OCI-LY7 (cell line): Measurements from ENCODE around the gene COL16A1. TPM values are rescaled to one million over a fixed set of nuclear protein-coding genes. Genes with fewer than 3 reads are reported as not detected.

ENCODE experiments used
- BruUV-seq: library from RNA; stranded (reverse); fragments of 400-500 nt; replicated peaks from 2 replicates; lab custom pipeline; 2021; lab: Mats Ljungman, UMichigan
- CTCF ChIA-PET: fragments of 300-600 bp; sonication (Branson Sonifier 250); formaldehyde crosslinking; loops from one replicate; lab custom pipeline; 2022; ENCODE audit warnings: antibody characterized with exemption; ENCODE audit not compliant: unreplicated experiment; lab: Charles Lee
- POLR2A ChIA-PET: fragments of 300-600 bp; sonication (Branson Sonifier 250); formaldehyde crosslinking; loops from one replicate; lab custom pipeline; 2022; ENCODE audit warnings: antibody characterized with exemption; lab: Charles Lee
- DNase-seq: peaks from one replicate; pipeline ENCODE4 v3.0.0-alpha.2; 2015; ENCODE audit warnings: low spot score
- H2AFZ ChIP-seq: fragments of 200-600 bp; sonication (generic), shearing (Covaris generic); 2 replicates; pipeline ENCODE4 v1.6.1; 2014; ENCODE audit warnings: mild to moderate bottlenecking, antibody characterized with exemption, low read length, moderate library complexity
- H3K27ac ChIP-seq: fragments of 200-600 bp; sonication (generic); 2 replicates; pipeline ENCODE4 v1.5.1; 2014; ENCODE audit warnings: mixed run types, low read depth, mild to moderate bottlenecking, moderate library complexity, low read length, inconsistent platforms; ENCODE audit not compliant: poor library complexity, severe bottlenecking
- H3K36me3 ChIP-seq: fragments of 200-600 bp; sonication (generic); 2 replicates; pipeline ENCODE4 v1.6.1; 2014; ENCODE audit warnings: mild to moderate bottlenecking, antibody characterized with exemption, low read length, moderate library complexity, mixed read lengths; ENCODE audit not compliant: insufficient read depth
- H3K4me1 ChIP-seq: fragments of 200-600 bp; sonication (generic); 2 replicates; pipeline ENCODE4 v1.5.1; 2014; ENCODE audit warnings: mild to moderate bottlenecking, low read length; ENCODE audit not compliant: insufficient read depth, poor library complexity, severe bottlenecking
- H3K4me2 ChIP-seq: fragments of 200-600 bp; sonication (generic); 2 replicates; pipeline ENCODE4 v1.6.1; 2014; ENCODE audit warnings: mild to moderate bottlenecking, low read length
- H3K4me3 ChIP-seq: fragments of 200-600 bp; sonication (generic); 2 replicates; pipeline ENCODE4 v1.5.1; 2014; ENCODE audit warnings: mild to moderate bottlenecking, low read depth, low read length; ENCODE audit not compliant: poor library complexity, severe bottlenecking
- H3K79me2 ChIP-seq: fragments of 200-600 bp; sonication (generic); 2 replicates; pipeline ENCODE4 v1.6.1; 2016; ENCODE audit warnings: low read depth, mild to moderate bottlenecking, low read length, moderate library complexity, mixed read lengths; ENCODE audit not compliant: insufficient read depth
- H3K9me2 ChIP-seq: fragments of 200-600 bp; sonication (generic); 2 replicates; pipeline ENCODE4 v1.6.1; 2016; ENCODE audit warnings: mild to moderate bottlenecking, low read length, mixed read lengths; ENCODE audit not compliant: insufficient read depth
- H3K9me3 ChIP-seq: fragments of 200-600 bp; sonication (generic); 2 replicates; pipeline ENCODE4 v1.6.1; 2014; ENCODE audit warnings: mild to moderate bottlenecking, mixed run types, low read length, mixed read lengths
- H4K20me1 ChIP-seq: fragments of 200-600 bp; sonication (generic); 2 replicates; pipeline ENCODE4 v1.6.1; 2014; ENCODE audit warnings: mild to moderate bottlenecking, antibody characterized with exemption, low read length, moderate library complexity, mixed read lengths; ENCODE audit not compliant: insufficient read depth
- EZH2phosphoT487 ChIP-seq: fragments of 200-600 bp; sonication (generic); IDR thresholded peaks from 2 replicates; pipeline ENCODE4 v1.6.1; 2018; ENCODE audit warnings: low read depth, borderline replicate concordance, mild to moderate bottlenecking, mixed run types, antibody characterized with exemption, low read length, moderate library complexity, mixed read lengths
- intact Hi-C: fragments of 100-400 bp; cut with micrococcal nuclease; formaldehyde crosslinking; loops from one replicate; pipeline ENCODE4 v1.10.0; 2022; ENCODE audit not compliant: unreplicated experiment
- total RNA-seq, 2 experiments: library from RNA; depleted of rRNA in 1 of 2; stranded (reverse); fragments of >200 nt in 1 of 2; shearing (Covaris generic) in 1 of 2; gene quantifications; 2 replicates each; pipeline ENCODE4 v1.2.3, GENCODE V29; 2014 to 2022
- TF ChIP-seq, protein P1 (sequence below): fragments of 200-600 bp; sonication (generic); conservative IDR thresholded peaks from 2 replicates; pipeline ENCODE4 v1.5.1; 2014; ENCODE audit warnings: mild to moderate bottlenecking, antibody characterized with exemption, low read length, moderate library complexity, mixed read lengths

COL16A1 gene
- total RNA-seq, 2 experiments from 2014 or later = not detected

DNA sequence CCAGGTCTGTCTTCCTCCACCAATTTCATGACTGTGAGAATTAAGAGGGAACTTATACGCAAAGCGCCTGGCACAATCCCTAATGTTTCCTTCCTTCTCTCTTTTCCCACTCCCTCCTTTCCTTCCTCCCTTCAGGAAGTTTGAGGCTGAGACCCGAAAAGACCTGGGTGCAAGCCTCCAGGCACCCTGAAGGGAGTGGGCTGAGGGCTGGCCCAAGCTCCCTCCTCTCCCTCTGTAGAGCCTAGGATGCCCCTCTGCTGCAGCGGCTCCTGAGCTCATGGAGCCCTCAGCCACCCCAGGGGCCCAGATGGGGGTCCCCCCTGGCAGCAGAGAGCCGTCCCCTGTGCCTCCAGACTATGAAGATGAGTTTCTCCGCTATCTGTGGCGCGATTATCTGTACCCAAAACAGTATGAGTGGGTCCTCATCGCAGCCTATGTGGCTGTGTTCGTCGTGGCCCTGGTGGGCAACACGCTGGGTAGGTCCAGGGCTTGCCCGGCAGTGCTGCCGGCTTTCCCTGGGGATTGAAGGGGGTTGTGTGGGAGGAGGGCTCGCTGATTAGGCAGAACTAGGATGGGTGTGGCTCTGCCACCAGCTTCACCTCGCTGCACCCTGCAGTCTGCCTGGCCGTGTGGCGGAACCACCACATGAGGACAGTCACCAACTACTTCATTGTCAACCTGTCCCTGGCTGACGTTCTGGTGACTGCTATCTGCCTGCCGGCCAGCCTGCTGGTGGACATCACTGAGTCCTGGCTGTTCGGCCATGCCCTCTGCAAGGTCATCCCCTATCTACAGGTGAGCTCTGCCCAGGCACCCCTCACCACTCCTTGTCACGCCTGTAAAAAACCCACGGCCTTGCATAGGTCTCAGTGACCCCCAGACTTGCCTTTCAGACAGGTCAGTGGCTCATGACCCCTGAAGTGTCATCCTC, 84.6 kb downstream of the COL16A1 start:
- CTCF ChIA-PET = interaction anchor here (1.0 kb wide), 1 partner anchor 13 kb away, joined by 3 read pairs; no protein-coding TSS in a partner anchor
- Histone ChIP-seq H3K79me2 (no peaks in the 10 kb centered on the region), H3K9me2 (no peaks in the 10 kb centered on the region), H3K36me3 (no peaks in the 10 kb centered on the region), H3K4me3 (no peak overlapping the region), H3K9me3 (no peaks in the 10 kb centered on the region), H2AFZ (no peak overlapping the region), H3K4me1 (no peaks in the 10 kb centered on the region), H3K27ac (no peak overlapping the region), H4K20me1 (no peaks in the 10 kb centered on the region), H3K4me2 (no peak overlapping the region)
- TF ChIP-seq, protein P1, sequence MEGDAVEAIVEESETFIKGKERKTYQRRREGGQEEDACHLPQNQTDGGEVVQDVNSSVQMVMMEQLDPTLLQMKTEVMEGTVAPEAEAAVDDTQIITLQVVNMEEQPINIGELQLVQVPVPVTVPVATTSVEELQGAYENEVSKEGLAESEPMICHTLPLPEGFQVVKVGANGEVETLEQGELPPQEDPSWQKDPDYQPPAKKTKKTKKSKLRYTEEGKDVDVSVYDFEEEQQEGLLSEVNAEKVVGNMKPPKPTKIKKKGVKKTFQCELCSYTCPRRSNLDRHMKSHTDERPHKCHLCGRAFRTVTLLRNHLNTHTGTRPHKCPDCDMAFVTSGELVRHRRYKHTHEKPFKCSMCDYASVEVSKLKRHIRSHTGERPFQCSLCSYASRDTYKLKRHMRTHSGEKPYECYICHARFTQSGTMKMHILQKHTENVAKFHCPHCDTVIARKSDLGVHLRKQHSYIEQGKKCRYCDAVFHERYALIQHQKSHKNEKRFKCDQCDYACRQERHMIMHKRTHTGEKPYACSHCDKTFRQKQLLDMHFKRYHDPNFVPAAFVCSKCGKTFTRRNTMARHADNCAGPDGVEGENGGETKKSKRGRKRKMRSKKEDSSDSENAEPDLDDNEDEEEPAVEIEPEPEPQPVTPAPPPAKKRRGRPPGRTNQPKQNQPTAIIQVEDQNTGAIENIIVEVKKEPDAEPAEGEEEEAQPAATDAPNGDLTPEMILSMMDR = no peak
- no peak for TF ChIP-seq EZH2phosphoT487
- POLR2A ChIA-PET = no interaction called here
- intact Hi-C loops = no loop called here
- no peak for DNase-seq
- BruUV-seq = no TSS peak

DNA sequence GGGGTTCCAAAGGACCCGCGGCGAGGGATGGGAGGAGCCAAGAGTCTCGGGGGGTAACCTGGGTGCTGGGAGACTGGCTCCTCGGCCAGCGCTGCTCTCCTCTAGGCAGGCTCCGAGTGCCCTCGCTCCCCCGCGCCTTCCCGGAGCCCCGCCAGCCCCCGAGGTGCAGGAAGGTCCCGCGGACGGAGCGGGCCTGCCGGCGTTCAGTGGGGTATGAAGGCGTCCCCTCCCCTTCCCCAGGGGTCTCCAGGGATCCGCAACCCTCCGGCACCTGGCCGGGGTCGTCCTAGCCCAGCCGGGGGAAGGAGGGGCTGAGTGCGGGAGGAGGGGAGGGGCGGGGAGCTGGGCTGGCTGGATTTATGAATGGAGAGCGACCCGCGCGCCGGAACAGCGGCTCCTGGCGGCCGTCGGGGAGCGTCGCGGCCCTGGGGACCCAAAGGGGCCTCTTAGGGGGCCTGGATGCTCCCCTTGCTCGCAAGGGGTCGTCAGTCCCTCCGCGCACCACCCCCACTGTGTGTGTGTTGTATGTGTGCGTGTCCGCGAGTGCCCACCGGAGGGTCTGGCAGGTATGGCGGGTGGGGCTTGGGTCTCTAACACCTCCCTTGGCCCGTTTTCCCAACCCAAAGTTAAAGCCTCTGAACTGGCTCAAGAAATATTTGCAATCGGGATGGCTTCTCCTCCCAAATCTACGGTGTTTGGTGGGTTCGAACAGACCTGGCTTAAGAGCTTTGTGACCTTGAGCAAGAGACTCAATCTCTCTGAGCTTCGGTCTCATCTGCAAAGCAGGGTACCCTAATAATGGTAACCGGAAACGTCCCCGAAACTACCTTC, 85.7 kb downstream of the COL16A1 start:
- POLR2A ChIA-PET = no interaction called here
- no peak overlapping the region; the same call in 1 of the 2 replicates for H3K4me2 ChIP-seq
- peak; percentile 35 for DNase-seq

More for the DNA sequence above, 85.7 kb downstream of the COL16A1 start:
- Histone ChIP-seq H4K20me1 (no peaks in the 10 kb centered on the region), H3K9me2 (no peaks in the 10 kb centered on the region), H3K79me2 (no peaks in the 10 kb centered on the region), H3K27ac (no peak overlapping the region), H3K4me1 (no peaks in the 10 kb centered on the region), H3K4me3 (no peak overlapping the region), H3K9me3 (no peaks in the 10 kb centered on the region), H2AFZ (no peak overlapping the region), H3K36me3 (no peaks in the 10 kb centered on the region)
- TF ChIP-seq, protein P1 = peak; percentile 78
- TF ChIP-seq EZH2phosphoT487 = no peak
- CTCF ChIA-PET = interaction anchor here (1.0 kb wide), 1 partner anchor 12 kb away, joined by 3 read pairs; no protein-coding TSS in a partner anchor
- intact Hi-C loops = no loop called here
- no TSS peak for BruUV-seq
